ENCODE data around the gene BMP2K. TPM values are rescaled to one million over a fixed set of nuclear protein-coding genes. Genes with fewer than 3 reads are reported as not detected.

Gene BMP2K
- total and polyA plus RNA-seq, 8 donors = 4.8 to 27.3 (median 6.0) TPM

GRCh38 chr4:78763251-78763650, 12.9 kb upstream of the BMP2K start:
- FAIRE-seq (no peak), ATAC-seq (no peak)

DNA sequence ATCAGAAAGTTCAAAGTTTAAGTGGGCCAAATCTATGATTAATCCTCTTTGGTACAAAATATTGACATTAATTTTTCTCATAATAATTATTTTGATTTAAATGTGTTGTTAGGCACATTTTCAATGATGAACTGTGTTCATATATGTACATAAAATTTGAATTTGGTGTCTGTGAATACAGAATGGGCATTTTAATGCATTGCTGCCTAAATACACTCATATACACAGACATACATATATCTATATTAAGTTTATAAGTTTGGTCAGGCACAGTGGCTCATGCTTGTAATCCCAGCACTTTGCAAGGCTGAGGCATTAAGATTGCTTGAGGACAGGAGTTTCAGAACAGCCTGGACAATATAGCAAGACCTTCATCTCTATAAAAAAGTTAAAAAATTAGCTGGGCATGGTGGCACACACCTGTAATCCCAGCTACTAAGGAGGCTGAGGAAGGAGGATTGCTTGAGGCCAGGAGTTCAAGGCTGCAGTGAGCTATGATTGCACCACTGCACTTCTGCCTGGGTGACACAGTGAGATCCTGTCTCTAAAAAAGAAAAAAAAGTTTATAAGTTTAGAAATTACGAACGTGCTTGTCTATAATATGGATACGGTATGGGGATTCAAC, 12.3 kb upstream of the BMP2K start:
- FAIRE-seq (no peak), DNase-seq (no peak), ATAC-seq (no peak)
- H3K27ac ChIP-seq = no peak overlapping the region
- no peak for TF ChIP-seq CTCF (IDR thresholded peaks at IDR 0.05)
- H3K4me3 ChIP-seq = no peak overlapping the region
- intact Hi-C loops (cut with DNase I) = no loop called here
- no peaks in the 10 kb centered on the region for H3K27me3 ChIP-seq
- no peaks in the 10 kb centered on the region for H3K9me3 ChIP-seq
- no peaks in the 10 kb centered on the region for H3K36me3 ChIP-seq
- no peaks in the 10 kb centered on the region for H3K4me1 ChIP-seq
- 88 to 93% methylated on average over 3 of the region's 3 CpGs for WGBS, 2 donors

More at GRCh38 chr4:78763251-78763650, 12.9 kb upstream of the BMP2K start:
- H3K9me3 ChIP-seq = no peaks in the 10 kb centered on the region
- no peak for TF ChIP-seq CTCF (IDR thresholded peaks at IDR 0.05)
- no peaks in the 10 kb centered on the region for H3K4me1 ChIP-seq
- WGBS, 2 donors = 59 to 62% methylated on average over 1 of the region's 1 CpG
- intact Hi-C loops (cut with DNase I) = no loop called here
- no peak overlapping the region for H3K27ac ChIP-seq
- H3K36me3 ChIP-seq = no peaks in the 10 kb centered on the region
- no peak for DNase-seq
- H3K27me3 ChIP-seq = no peaks in the 10 kb centered on the region
- no peak overlapping the region for H3K4me3 ChIP-seq

DNA sequence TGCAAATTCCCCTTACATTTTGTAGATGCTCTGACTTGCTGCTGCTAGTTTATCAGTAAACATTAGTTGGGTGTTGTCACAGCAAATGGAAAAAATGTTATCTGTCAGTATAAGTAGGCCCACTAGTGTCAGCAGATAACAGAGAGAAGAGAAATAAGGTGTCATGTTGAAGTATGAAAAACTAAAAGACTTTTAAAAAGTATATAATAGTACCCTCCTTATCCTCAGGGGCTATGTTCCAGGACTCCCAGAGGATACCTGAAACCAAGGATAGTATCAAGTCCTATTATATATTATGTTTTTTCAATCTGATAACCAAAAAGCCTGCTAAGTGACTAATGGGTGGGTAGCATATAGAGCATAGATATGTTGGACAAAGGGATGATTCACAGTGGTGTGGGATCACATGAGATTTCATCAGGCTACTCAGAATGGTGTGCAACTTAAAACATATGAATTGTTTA, 11.6 kb upstream of the BMP2K start:
- DNase-seq (no peak), FAIRE-seq (no peak), ATAC-seq (no peak)
- Histone ChIP-seq H3K4me1 (no peaks in the 10 kb centered on the region), H3K27me3 (no peaks in the 10 kb centered on the region), H3K9me3 (no peaks in the 10 kb centered on the region), H3K36me3 (no peaks in the 10 kb centered on the region), H3K4me3 (no peak overlapping the region), H3K27ac (no peak overlapping the region)
- TF ChIP-seq CTCF (IDR thresholded peaks at IDR 0.05) = no peak
- intact Hi-C loops (cut with DNase I) = no loop called here

DNA sequence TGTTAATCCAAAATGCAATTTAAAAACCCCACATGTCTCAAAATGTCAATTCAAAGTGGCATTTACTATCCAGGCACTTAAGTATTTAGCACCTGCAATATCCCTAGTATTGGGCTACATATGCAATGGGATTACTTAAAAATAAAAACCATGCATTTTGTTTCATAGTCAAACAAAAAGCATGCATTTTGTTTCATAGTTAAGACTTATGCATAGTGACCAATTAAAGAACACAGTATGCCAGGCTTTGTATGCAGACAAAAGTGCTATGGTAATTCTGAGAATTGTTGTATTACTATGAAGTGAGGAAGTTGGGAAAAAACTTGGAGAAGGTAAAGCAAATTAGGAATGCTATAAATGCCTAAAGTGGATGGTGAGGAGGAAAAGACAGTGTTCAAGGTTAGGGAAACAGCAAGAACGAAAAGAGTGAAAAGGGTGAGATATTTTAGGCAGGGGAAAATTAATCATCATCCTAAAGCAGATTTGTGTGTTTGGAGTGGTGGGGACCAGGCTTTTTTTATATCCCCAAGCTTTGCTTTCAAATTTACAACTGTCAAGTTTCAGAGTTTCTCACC, 10.6 kb upstream of the BMP2K start:
- H3K27ac ChIP-seq = no peak overlapping the region
- no peak for TF ChIP-seq CTCF (IDR thresholded peaks at IDR 0.05)
- H3K4me3 ChIP-seq = no peak overlapping the region
- intact Hi-C loops (cut with DNase I) = no loop called here
- FAIRE-seq (no peak), ATAC-seq (no peak), DNase-seq (no peak)
- no peaks in the 10 kb centered on the region for H3K4me1 ChIP-seq
- no peaks in the 10 kb centered on the region for H3K36me3 ChIP-seq
- no peaks in the 10 kb centered on the region for H3K9me3 ChIP-seq
- WGBS, 2 donors = 19% methylated on average over 1 of the region's 1 CpG
- H3K27me3 ChIP-seq = no peaks in the 10 kb centered on the region

- Histone ChIP-seq H3K4me1 (no peaks in the 10 kb centered on the region), H3K27ac (no peak overlapping the region), H3K9me3 (no peaks in the 10 kb centered on the region), H3K36me3 (no peaks in the 10 kb centered on the region), H3K4me3 (no peak overlapping the region), H3K27me3 (no peaks in the 10 kb centered on the region)
- intact Hi-C loops (cut with DNase I) = no loop called here
- FAIRE-seq (no peak), DNase-seq (no peak), ATAC-seq (no peak)
- TF ChIP-seq CTCF (IDR thresholded peaks at IDR 0.05) = no peak
- 62% methylated on average over 3 of the region's 3 CpGs for WGBS, 2 donors
These were observed 10.1 kb upstream of the BMP2K start for GRCh38 chr4:78766026-78766425.
